ENCODE results near the gene CDK1.

- TF ChIP-seq CTCF (IDR thresholded peaks at IDR 0.05) (no peak), POLR2A (IDR thresholded peaks at IDR 0.05) (no peak)
Observed at GRCh38 chr10:60729106-60729505, 49.2 kb upstream of the CDK1 start.

Measured in thyroid gland (tissue), 4 donors.